ENCODE results near the gene FLVCR2.

- TF ChIP-seq CTCF (conservative IDR thresholded peaks at IDR 0.05; ENCODE audit: low read depth, low read length) = no peak
- TF ChIP-seq EZH2phosphoT487 (IDR thresholded peaks at IDR 0.05; ENCODE audit: borderline replicate concordance, low read length) = no peak
Measured at GRCh38 chr14:75627406-75627805, 49.0 kb downstream of the FLVCR2 start.

Data from PC-3 (cell line).